Mesenchymal stem cell (in vitro differentiated cells and primary cell): ENCODE results near the gene NOTCH2.

Experiments used
- DNase-seq: peaks from one replicate; pipeline ENCODE4 v3.0.0-alpha.2; 2013
- H2AFZ ChIP-seq: one replicate; pipeline ENCODE4 v1.6.1; 2013; ENCODE audit warnings: low read depth, mild to moderate bottlenecking, control low read depth, inconsistent platforms, low read length, moderate library complexity
- H2AK5ac ChIP-seq: 2 replicates; pipeline ENCODE4 v1.6.1; 2013; ENCODE audit warnings: low read length, moderate library complexity, mild to moderate bottlenecking, inconsistent platforms; ENCODE audit not compliant: severe bottlenecking
- H2BK120ac ChIP-seq: one replicate; pipeline ENCODE4 v1.6.1; 2013; ENCODE audit warnings: low read depth, mild to moderate bottlenecking, inconsistent platforms, low read length, moderate library complexity
- H2BK12ac ChIP-seq, 2 experiments: one replicate each; pipeline ENCODE4 v1.6.1; 2013; ENCODE audit warnings: inconsistent platforms in 2 of 2, low read length in 2 of 2, mild to moderate bottlenecking in 2 of 2, moderate library complexity in 2 of 2, control low read depth in 1 of 2
- H2BK15ac ChIP-seq: one replicate; pipeline ENCODE4 v1.6.1; 2013; ENCODE audit warnings: mild to moderate bottlenecking, low read depth, inconsistent platforms; ENCODE audit not compliant: poor library complexity, severe bottlenecking
- H2BK5ac ChIP-seq: 2 replicates; pipeline ENCODE4 v1.6.1; 2013; ENCODE audit warnings: low read depth, mild to moderate bottlenecking, low read length, control low read depth, inconsistent platforms; ENCODE audit not compliant: poor library complexity, severe bottlenecking
- H3K14ac ChIP-seq, 2 experiments: one replicate each; pipeline ENCODE4 v1.6.1; 2013; ENCODE audit warnings: inconsistent platforms in 2 of 2, low read length in 2 of 2, control low read depth in 1 of 2, mild to moderate bottlenecking in 1 of 2, moderate library complexity in 1 of 2
- H3K18ac ChIP-seq, 2 experiments: one replicate each; pipeline ENCODE4 v1.6.1; 2013; ENCODE audit warnings: inconsistent platforms in 2 of 2, low read length in 2 of 2, control low read depth in 1 of 2, low read depth in 1 of 2, mild to moderate bottlenecking in 1 of 2
- H3K23ac ChIP-seq, 2 experiments: one replicate each; pipeline ENCODE4 v1.6.1; 2013; ENCODE audit warnings: inconsistent platforms in 2 of 2, low read length in 2 of 2, mild to moderate bottlenecking in 2 of 2, moderate library complexity in 2 of 2, control low read depth in 1 of 2
- H3K27ac ChIP-seq: 2 replicates; pipeline ENCODE4 v1.5.1; 2013; ENCODE audit warnings: mild to moderate bottlenecking, moderate library complexity, low read length, control low read depth, inconsistent platforms; ENCODE audit not compliant: poor library complexity, severe bottlenecking
- H3K27me3 ChIP-seq, 2 experiments: 2 replicates each; pipeline versions ENCODE4 v1.6.1 to v1.7.0; 2013; ENCODE audit warnings: low read length in 2 of 2, mild to moderate bottlenecking in 2 of 2, moderate library complexity in 2 of 2, control low read depth in 1 of 2, inconsistent platforms in 1 of 2; ENCODE audit not compliant: control insufficient read depth in 1 of 2, insufficient read depth in 1 of 2
- H3K36me3 ChIP-seq, 2 experiments: 2 replicates each; pipeline versions ENCODE4 v1.6.1 to v1.7.0; 2013; ENCODE audit warnings: low read length in 2 of 2, control low read depth in 1 of 2, inconsistent platforms in 1 of 2, low read depth in 1 of 2, mild to moderate bottlenecking in 1 of 2; ENCODE audit not compliant: insufficient read depth in 2 of 2, control insufficient read depth in 1 of 2
- H3K4ac ChIP-seq, 2 experiments: one replicate each; pipeline ENCODE4 v1.6.1; 2013; ENCODE audit warnings: inconsistent platforms in 2 of 2, low read length in 2 of 2, mild to moderate bottlenecking in 2 of 2, moderate library complexity in 2 of 2, control low read depth in 1 of 2, low read depth in 1 of 2
- H3K4me1 ChIP-seq: 2 replicates; pipeline ENCODE4 v1.6.1; 2013; ENCODE audit warnings: low read depth, low read length, control low read depth; ENCODE audit not compliant: control insufficient read depth, insufficient read depth
- H3K4me2 ChIP-seq: 2 replicates; pipeline ENCODE4 v1.6.1; 2013; ENCODE audit warnings: low read length, mild to moderate bottlenecking, inconsistent platforms; ENCODE audit not compliant: poor library complexity, severe bottlenecking
- H3K4me3 ChIP-seq, 2 experiments: 2 replicates each; pipeline versions ENCODE4 v1.5.1 to v1.7.0; 2013; ENCODE audit warnings: low read length in 2 of 2, mild to moderate bottlenecking in 2 of 2, control low read depth in 1 of 2, low read depth in 1 of 2; ENCODE audit not compliant: insufficient read depth in 1 of 2
- H3K79me1 ChIP-seq: replicated peaks from 2 replicates; pipeline ENCODE4 v1.6.1; 2013; ENCODE audit warnings: mild to moderate bottlenecking, control low read depth, low read length, inconsistent platforms; ENCODE audit not compliant: poor library complexity, severe bottlenecking
- H3K9ac ChIP-seq: 2 replicates; pipeline ENCODE4 v1.7.0; 2013; ENCODE audit warnings: mild to moderate bottlenecking, low read length, moderate library complexity
- H3K9me3 ChIP-seq: 2 replicates; pipeline ENCODE4 v1.7.0; 2013; ENCODE audit warnings: mild to moderate bottlenecking, low read length; ENCODE audit not compliant: control insufficient read depth
- H4K8ac ChIP-seq: one replicate; pipeline ENCODE4 v1.6.1; 2013; ENCODE audit warnings: inconsistent platforms, mild to moderate bottlenecking, low read length, moderate library complexity
- H4K91ac ChIP-seq: one replicate; pipeline ENCODE4 v1.6.1; 2013; ENCODE audit warnings: mild to moderate bottlenecking, low read length, inconsistent platforms
- WGBS: methylation state at CpG from one replicate; pipeline ENCODE4 v1.1.7; 2013; ENCODE audit warnings: mixed read lengths; 5-methylcytosine and 5-hydroxymethylcytosine counted together

The NOTCH2 gene

GRCh38 chr1:119987686-119988085 is 81.8 kb downstream of the NOTCH2 start:
- peak overlapping the region; percentile 80 for H3K27ac ChIP-seq
- no peaks in the 10 kb centered on the region for H3K9me3 ChIP-seq
- no peak overlapping the region for H3K4me2 ChIP-seq
- H2BK120ac ChIP-seq = no peak overlapping the region
- peaks cover 2% of the 10 kb centered on the region for H3K4me1 ChIP-seq
- H3K23ac ChIP-seq = no peak overlapping the region
- H2BK15ac ChIP-seq = no peak overlapping the region
- H3K36me3 ChIP-seq = peaks cover 0 to 28% of the 10 kb centered on the region in 2 experiments
- 93% methylated on average over 1 of the region's 1 CpG for WGBS
- H2BK12ac ChIP-seq = no peak overlapping the region
- H3K4ac ChIP-seq = no peak overlapping the region
- H4K91ac ChIP-seq = no peak overlapping the region
- H2AK5ac ChIP-seq = peak overlapping the region; percentile 5
- no peak overlapping the region for H2BK5ac ChIP-seq
- no peak overlapping the region for H4K8ac ChIP-seq
- no peak overlapping the region for H3K18ac ChIP-seq
- H3K4me3 ChIP-seq = no peak overlapping the region
- no peak overlapping the region for H3K14ac ChIP-seq
- peak overlapping the region; percentile 10 for H3K9ac ChIP-seq
- no peaks in the 10 kb centered on the region for H3K27me3 ChIP-seq
- peak; percentile 30 for DNase-seq
- H2AFZ ChIP-seq = no peak overlapping the region
- H3K79me1 ChIP-seq = peaks cover 9% of the 10 kb centered on the region

GRCh38 chr1:119987112-119987511 is 82.3 kb downstream of the NOTCH2 start:
- Histone ChIP-seq H2BK12ac (no peak overlapping the region), H2AFZ (no peak overlapping the region), H4K91ac (no peak overlapping the region), H2BK120ac (no peak overlapping the region), H3K4ac (no peak overlapping the region), H3K9me3 (no peaks in the 10 kb centered on the region), H3K9ac (peak overlapping the region; percentile 10), H2AK5ac (no peak overlapping the region), H3K27ac (peak overlapping the region; percentile 81), H3K14ac (no peak overlapping the region), H3K79me1 (peaks cover 10% of the 10 kb centered on the region), H3K4me3 (no peak overlapping the region), H3K4me2 (no peak overlapping the region), H3K23ac (no peak overlapping the region), H3K27me3 (no peaks in the 10 kb centered on the region), H3K4me1 (peaks cover 2% of the 10 kb centered on the region), H2BK5ac (no peak overlapping the region), H2BK15ac (no peak overlapping the region), H4K8ac (no peak overlapping the region), H3K36me3 (peaks cover 0 to 28% of the 10 kb centered on the region in 2 experiments), H3K18ac (no peak overlapping the region)
- 62% methylated on average over 2 of the region's 2 CpGs for WGBS
- DNase-seq = peak; percentile 90

- no peak overlapping the region for H2AK5ac ChIP-seq
- H3K27ac ChIP-seq = no peak overlapping the region
- H3K4me2 ChIP-seq = no peak overlapping the region
- no peak overlapping the region for H2AFZ ChIP-seq
- no peaks in the 10 kb centered on the region for H3K27me3 ChIP-seq
- H3K9ac ChIP-seq = no peak overlapping the region
- H3K23ac ChIP-seq = no peak overlapping the region
- H3K4me3 ChIP-seq = no peak overlapping the region
- H3K4me1 ChIP-seq = peaks cover 4% of the 10 kb centered on the region
- DNase-seq = no peak
- no peak overlapping the region for H4K8ac ChIP-seq
- H3K18ac ChIP-seq = no peak overlapping the region
- H3K14ac ChIP-seq = no peak overlapping the region
- H2BK5ac ChIP-seq = no peak overlapping the region
- H3K9me3 ChIP-seq = no peaks in the 10 kb centered on the region
- H3K36me3 ChIP-seq = peaks cover 0 to 30% of the 10 kb centered on the region in 2 experiments
- no peak overlapping the region for H2BK12ac ChIP-seq
- no peak overlapping the region for H3K4ac ChIP-seq
- H2BK120ac ChIP-seq = no peak overlapping the region
- 100% methylated on average over 1 of the region's 3 CpGs for WGBS
- H2BK15ac ChIP-seq = no peak overlapping the region
- no peak overlapping the region for H4K91ac ChIP-seq
- H3K79me1 ChIP-seq = peaks cover 15% of the 10 kb centered on the region
Observed at GRCh38 chr1:119986007-119986497, 83.4 kb downstream of the NOTCH2 start.

- H2AFZ ChIP-seq = no peak overlapping the region
- H3K4me2 ChIP-seq = no peak overlapping the region
- H2BK12ac ChIP-seq = no peak overlapping the region
- H3K23ac ChIP-seq = no peak overlapping the region
- H3K9me3 ChIP-seq = no peaks in the 10 kb centered on the region
- H2BK120ac ChIP-seq = no peak overlapping the region
- H2BK15ac ChIP-seq = no peak overlapping the region
- H4K8ac ChIP-seq = no peak overlapping the region
- no peak overlapping the region for H3K9ac ChIP-seq
- H3K18ac ChIP-seq = no peak overlapping the region
- no peak overlapping the region for H2BK5ac ChIP-seq
- no peak overlapping the region for H3K14ac ChIP-seq
- H3K36me3 ChIP-seq = peaks cover 0 to 37% of the 10 kb centered on the region in 2 experiments
- H3K27ac ChIP-seq = no peak overlapping the region
- H3K27me3 ChIP-seq = no peaks in the 10 kb centered on the region
- peaks cover 4% of the 10 kb centered on the region for H3K4me1 ChIP-seq
- no peak overlapping the region for H2AK5ac ChIP-seq
- peaks cover 17% of the 10 kb centered on the region for H3K79me1 ChIP-seq
- H3K4ac ChIP-seq = no peak overlapping the region
- no peak overlapping the region for H3K4me3 ChIP-seq
- WGBS = 86% methylated on average over 1 of the region's 1 CpG
- DNase-seq = no peak
- H4K91ac ChIP-seq = no peak overlapping the region
Observed at GRCh38 chr1:119984771-119985170, 84.7 kb downstream of the NOTCH2 start.
